Spleen (tissue), 11 donors: Measurements from ENCODE around the gene KRTAP12-1. TPM values are rescaled to one million over a fixed set of nuclear protein-coding genes. Genes with fewer than 3 reads are reported as not detected.

Experiments used
- DNase-seq: peaks from one replicate; pipeline ENCODE4 v3.0.0-alpha.2; 2020
- H3K27ac ChIP-seq, 8 donors: fragments of 200-600 bp; sonication (generic) in 7 of 8; 1 replicate in 4 of 8; 2 replicates in 4 of 8; pipeline versions ENCODE4 v1.5.0 to v1.8.0; 2016 to 2021; ENCODE audit warnings: inconsistent platforms in 4 of 8, mild to moderate bottlenecking in 4 of 8, moderate library complexity in 1 of 8
- H3K27me3 ChIP-seq, 7 donors: fragments of 200-600 bp; sonication (generic) in 6 of 7; replicated peaks in 1 of 7; 1 replicate in 4 of 7; 2 replicates in 3 of 7; pipeline versions ENCODE4 v1.5.0 to v1.8.0; 2016 to 2021; ENCODE audit warnings: inconsistent platforms in 3 of 7, mild to moderate bottlenecking in 1 of 7
- H3K36me3 ChIP-seq, 6 donors: fragments of 200-600 bp; sonication (generic) in 5 of 6; 1 replicate in 4 of 6; 2 replicates in 2 of 6; pipeline versions ENCODE4 v1.5.0 to v1.8.0; 2016 to 2021; ENCODE audit warnings: inconsistent platforms in 2 of 6
- H3K4me1 ChIP-seq, 6 donors: fragments of 200-600 bp; sonication (generic) in 5 of 6; 1 replicate in 3 of 6; 2 replicates in 3 of 6; pipeline versions ENCODE4 v1.5.0 to v1.8.0; 2016 to 2021; ENCODE audit warnings: inconsistent platforms in 3 of 6
- H3K4me3 ChIP-seq, 8 donors: fragments of 200-600 bp; sonication (generic) in 7 of 8; 1 replicate in 4 of 8; 2 replicates in 4 of 8; pipeline versions ENCODE4 v1.5.0 to v1.8.0; 2016 to 2021; ENCODE audit warnings: inconsistent platforms in 4 of 8, mild to moderate bottlenecking in 4 of 8, moderate library complexity in 2 of 8
- H3K9me3 ChIP-seq, 8 donors: fragments of 200-600 bp; sonication (generic) in 7 of 8; 1 replicate in 4 of 8; 2 replicates in 4 of 8; pipeline versions ENCODE4 v1.5.0 to v1.8.0; 2016 to 2021; ENCODE audit warnings: inconsistent platforms in 4 of 8
- POLR2A ChIP-seq, 3 donors: fragments of 450-650 bp; IDR thresholded peaks; one replicate each; pipeline ENCODE4 v1.5.1; 2017; ENCODE audit warnings: antibody characterized with exemption in 3 of 3, mild to moderate bottlenecking in 1 of 3
- POLR2AphosphoS5 ChIP-seq, 3 donors: sonication (generic); formaldehyde crosslinking; IDR thresholded peaks; one replicate each; pipeline ENCODE4 v1.5.1; 2017; ENCODE audit warnings: antibody characterized with exemption in 3 of 3
- WGBS, 5 donors: extraction: QIAGEN DNeasy Blood & Tissue Kit in 3 of 5; methylation state at CpG; one replicate each; pipeline versions ENCODE4 v1.1.5 to v1.1.7; 2013 to 2018; 5-methylcytosine and 5-hydroxymethylcytosine counted together
- intact Hi-C: fragments of 100-400 bp; cut with DNase I; formaldehyde crosslinking; loops from one replicate; pipeline ENCODE4 v1.15.0; 2023; ENCODE audit warnings: low total_unique reads
- polyA plus RNA-seq, 3 donors: library from polyadenylated mRNA; stranded (reverse); fragments of 200-250 nt; gene quantifications; one replicate each; pipeline ENCODE4 v1.2.1, GENCODE V29; 2013
- total RNA-seq, 7 donors: library from RNA; depleted of rRNA in 3 of 7; stranded (reverse); fragments of >200 nt in 3 of 7; fragmentation: NEBNext Ultra II Directional in 4 of 7; extraction: Animal tissue kit (Norgen Biotek cat#: 25700) in 4 of 7; gene quantifications; one replicate each; pipeline versions ENCODE4 v1.1.0 to v1.2.1, GENCODE V29; 2016 to 2021
- TF ChIP-seq, protein P1 (sequence below), 11 experiments: fragments of 200-600 bp in 7 of 11; fragments of 450-650 bp in 4 of 11; sonication (generic) in 4 of 11; IDR thresholded peaks in 8 of 11; conservative IDR thresholded peaks in 3 of 11; 1 replicate in 7 of 11; 2 replicates in 4 of 11; pipeline versions ENCODE4 v1.4.0 to v1.8.0; 2016 to 2021; ENCODE audit warnings: antibody characterized with exemption in 11 of 11, inconsistent platforms in 4 of 11, mild to moderate bottlenecking in 1 of 11
- donor health status: healthy with polysubstance abuse.
- donor health status: DM: no; HTN: no; CAD: no; lungs with moderate emphysema.
- donor health status: DM: no; HTN: no; CAD: no.
- donor health status: Bipolar disorder and iron deficiency.
- donor health status: healthy.
- donor health status: DM: no; HTN: no; CAD: no.
- donor health status: DM: yes; HTN: yes; CAD: no.

KRTAP12-1 gene
- total and polyA plus RNA-seq, 10 donors, result not detected

DNA sequence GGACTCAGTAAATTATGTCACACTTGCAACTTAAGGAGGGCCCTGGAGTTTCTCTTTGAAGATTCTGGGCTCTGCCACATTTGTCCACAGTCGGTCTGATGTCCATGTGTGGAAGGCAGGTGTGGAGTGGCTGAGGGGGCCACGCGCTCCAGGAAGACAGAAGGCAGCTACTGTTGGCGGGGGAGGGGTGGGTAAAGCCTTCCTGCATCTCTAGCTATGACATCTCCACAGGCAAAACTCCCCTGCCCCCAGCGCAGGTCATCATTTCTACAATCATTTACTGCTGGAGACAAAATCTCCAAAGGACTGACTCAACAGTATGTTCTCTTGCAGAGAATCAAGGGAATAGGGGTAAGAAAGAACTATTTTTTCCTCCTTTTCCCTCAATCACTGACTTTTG is 40.8 kb upstream of the KRTAP12-1 start:
- H3K9me3 ChIP-seq, result no peaks in the 10 kb centered on the region
- intact Hi-C loops, result no loop called here
- 41 to 61% (median 53%) methylated on average over 5 of the region's 5 CpGs for WGBS, 5 donors
- no peaks in the 10 kb centered on the region for H3K36me3 ChIP-seq
- H3K4me1 ChIP-seq, result peaks cover 5 to 18% (median 9%) of the 10 kb centered on the region in 6 donors
- H3K4me3 ChIP-seq, result no peak overlapping the region
- TF ChIP-seq POLR2A (IDR thresholded peaks at IDR 0.05) (no peak), POLR2AphosphoS5 (IDR thresholded peaks at IDR 0.05) (no peak)
- TF ChIP-seq, protein P1, sequence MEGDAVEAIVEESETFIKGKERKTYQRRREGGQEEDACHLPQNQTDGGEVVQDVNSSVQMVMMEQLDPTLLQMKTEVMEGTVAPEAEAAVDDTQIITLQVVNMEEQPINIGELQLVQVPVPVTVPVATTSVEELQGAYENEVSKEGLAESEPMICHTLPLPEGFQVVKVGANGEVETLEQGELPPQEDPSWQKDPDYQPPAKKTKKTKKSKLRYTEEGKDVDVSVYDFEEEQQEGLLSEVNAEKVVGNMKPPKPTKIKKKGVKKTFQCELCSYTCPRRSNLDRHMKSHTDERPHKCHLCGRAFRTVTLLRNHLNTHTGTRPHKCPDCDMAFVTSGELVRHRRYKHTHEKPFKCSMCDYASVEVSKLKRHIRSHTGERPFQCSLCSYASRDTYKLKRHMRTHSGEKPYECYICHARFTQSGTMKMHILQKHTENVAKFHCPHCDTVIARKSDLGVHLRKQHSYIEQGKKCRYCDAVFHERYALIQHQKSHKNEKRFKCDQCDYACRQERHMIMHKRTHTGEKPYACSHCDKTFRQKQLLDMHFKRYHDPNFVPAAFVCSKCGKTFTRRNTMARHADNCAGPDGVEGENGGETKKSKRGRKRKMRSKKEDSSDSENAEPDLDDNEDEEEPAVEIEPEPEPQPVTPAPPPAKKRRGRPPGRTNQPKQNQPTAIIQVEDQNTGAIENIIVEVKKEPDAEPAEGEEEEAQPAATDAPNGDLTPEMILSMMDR (IDR thresholded peaks at IDR 0.05 in 8 of 11, conservative IDR thresholded peaks at IDR 0.05 in 3 of 11), result no peak
- peaks cover 3 to 86% (median 46%) of the 10 kb centered on the region in 7 donors for H3K27me3 ChIP-seq
- no peak overlapping the region for H3K27ac ChIP-seq
- no peak for DNase-seq

DNA sequence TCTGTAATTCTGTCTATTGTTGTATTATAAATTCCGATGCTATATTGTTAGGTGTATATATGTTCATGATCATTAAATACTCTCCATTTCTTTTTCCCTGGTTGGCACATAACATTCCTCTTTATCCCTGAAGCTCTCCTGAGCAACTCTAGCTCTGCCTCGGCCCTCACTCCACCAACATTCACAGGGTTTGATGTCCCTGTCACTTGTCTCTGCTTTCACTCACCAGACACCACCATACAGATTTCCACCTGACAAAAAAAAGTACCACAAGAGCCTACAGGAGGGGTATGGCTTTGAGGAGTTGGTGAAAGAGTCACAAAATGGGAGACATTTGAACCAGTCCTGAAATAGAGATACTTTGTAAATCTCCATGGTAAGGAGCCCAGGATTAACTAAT is 38.2 kb upstream of the KRTAP12-1 start:
- H3K36me3 ChIP-seq, result no peaks in the 10 kb centered on the region
- intact Hi-C loops, result no loop called here
- peaks cover 3 to 62% (median 28%) of the 10 kb centered on the region in 7 donors for H3K27me3 ChIP-seq
- no peak for DNase-seq
- 80 to 93% (median 82%) methylated on average over 2 of the region's 2 CpGs for WGBS, 5 donors
- H3K4me1 ChIP-seq, result peaks cover 5 to 19% (median 9%) of the 10 kb centered on the region in 6 donors
- H3K9me3 ChIP-seq, result no peaks in the 10 kb centered on the region
- H3K27ac ChIP-seq, result no peak overlapping the region
- H3K4me3 ChIP-seq, result no peak overlapping the region
- TF ChIP-seq POLR2A (IDR thresholded peaks at IDR 0.05), result no peak
- TF ChIP-seq, protein P1 (IDR thresholded peaks at IDR 0.05 in 8 of 11, conservative IDR thresholded peaks at IDR 0.05 in 3 of 11), result no peak
- no peak for TF ChIP-seq POLR2AphosphoS5 (IDR thresholded peaks at IDR 0.05)

DNA sequence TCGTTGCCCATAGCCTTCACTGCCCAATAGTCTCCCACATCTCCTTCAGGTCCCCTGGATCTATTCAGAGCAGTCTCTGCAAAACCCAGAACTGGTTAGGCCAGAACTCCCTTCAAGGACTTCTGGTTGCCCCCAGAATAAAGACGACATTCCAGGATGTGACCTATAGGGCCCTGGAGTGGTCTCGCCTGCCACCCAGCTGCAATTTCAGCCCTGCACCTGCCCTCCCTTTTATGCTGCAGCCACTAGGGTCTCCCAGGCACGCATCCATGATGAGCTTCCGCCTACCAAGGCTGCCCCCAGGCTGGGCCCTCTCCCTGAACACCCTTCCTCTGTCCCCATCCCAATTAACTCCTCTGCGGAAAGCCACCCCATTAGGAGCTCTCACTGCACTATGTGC is 36.6 kb upstream of the KRTAP12-1 start:
- Histone ChIP-seq H3K4me3 (no peak overlapping the region), H3K27me3 (peaks cover 0 to 60% (median 22%) of the 10 kb centered on the region in 7 donors), H3K36me3 (no peaks in the 10 kb centered on the region), H3K9me3 (no peaks in the 10 kb centered on the region), H3K4me1 (peaks cover 2 to 14% (median 5%) of the 10 kb centered on the region in 6 donors), H3K27ac (no peak overlapping the region)
- intact Hi-C loops, result no loop called here
- no peak for TF ChIP-seq POLR2AphosphoS5 (IDR thresholded peaks at IDR 0.05)
- TF ChIP-seq, protein P1 (IDR thresholded peaks at IDR 0.05 in 8 of 11, conservative IDR thresholded peaks at IDR 0.05 in 3 of 11), result no peak
- no peak for DNase-seq
- 56 to 64% (median 58%) methylated on average over 6 of the region's 6 CpGs for WGBS, 5 donors

DNA sequence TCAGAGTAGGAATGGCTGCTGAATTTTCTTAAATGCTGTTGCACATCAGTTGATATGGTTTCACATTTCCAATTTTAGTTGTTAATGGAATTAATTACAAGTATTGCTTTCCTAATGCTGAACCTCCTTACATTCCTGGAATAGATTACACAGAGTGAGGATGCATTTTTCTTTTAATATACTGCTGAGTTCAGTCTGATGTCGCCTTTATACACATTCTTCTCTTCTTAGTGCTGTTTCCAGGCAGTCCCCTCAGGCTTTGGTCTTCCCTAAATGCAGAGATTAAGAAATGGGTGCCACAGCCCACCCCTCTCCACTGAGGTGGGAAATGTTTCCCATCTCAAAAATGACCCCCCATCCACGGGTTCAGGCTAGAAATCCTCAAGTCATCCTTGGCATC is 36.1 kb upstream of the KRTAP12-1 start:
- intact Hi-C loops, result no loop called here
- Histone ChIP-seq H3K4me3 (no peak overlapping the region), H3K9me3 (no peaks in the 10 kb centered on the region), H3K4me1 (peaks cover 0 to 9% (median under 1%) of the 10 kb centered on the region in 6 donors), H3K36me3 (no peaks in the 10 kb centered on the region), H3K27ac (no peak overlapping the region), H3K27me3 (peaks cover 0 to 60% (median 22%) of the 10 kb centered on the region in 7 donors)
- DNase-seq, result no peak
- TF ChIP-seq POLR2AphosphoS5 (IDR thresholded peaks at IDR 0.05), result no peak
- TF ChIP-seq, protein P1 (IDR thresholded peaks at IDR 0.05 in 8 of 11, conservative IDR thresholded peaks at IDR 0.05 in 3 of 11), result no peak
- TF ChIP-seq POLR2A (IDR thresholded peaks at IDR 0.05), result no peak
- WGBS, 5 donors, result 44 to 60% (median 55%) methylated on average over 2 of the region's 2 CpGs
